HG03159 (cell line): ENCODE data around the gene KRT16.
"Not testable (repeated sequence)": the region's sequence is repeated elsewhere in the genome, so short reads cannot be mapped to it uniquely, and the experiment has no call there.

Experiments
- ATAC-seq: cut with Tn5 transposase; IDR thresholded peaks from one replicate; pipeline ENCODE4 v1.9.1; 2021; ENCODE audit warnings: mild to moderate bottlenecking, moderate library complexity; ENCODE audit not compliant: unreplicated experiment

Gene KRT16

GRCh38 chr17:41617698-41618097 is 5.1 kb upstream of the KRT16 start:
- no peak for ATAC-seq

- ATAC-seq = no peak
Observed at GRCh38 chr17:41617136-41617535, 4.6 kb upstream of the KRT16 start.

- ATAC-seq = not testable (repeated sequence)
Observed at GRCh38 chr17:41616486-41616885, 3.9 kb upstream of the KRT16 start.

GRCh38 chr17:41615454-41615853 is 2.9 kb upstream of the KRT16 start:
- ATAC-seq = no peak

- ATAC-seq = not testable (repeated sequence)
Observed at GRCh38 chr17:41614767-41615166, 2.2 kb upstream of the KRT16 start.

- ATAC-seq = no peak
Observed at GRCh38 chr17:41614098-41614497, 1.5 kb upstream of the KRT16 start.

GRCh38 chr17:41613277-41614082 is 913 bp upstream of the KRT16 start:
- no peak for ATAC-seq

GRCh38 chr17:41610965-41611640 is 1.5 kb downstream of the KRT16 start:
- no peak for ATAC-seq

- not testable (repeated sequence) for ATAC-seq
Observed at GRCh38 chr17:41610061-41610517, 2.5 kb downstream of the KRT16 start.

- ATAC-seq = not testable (repeated sequence)
Observed at GRCh38 chr17:41606930-41607329, 5.6 kb downstream of the KRT16 start.

- no peak for ATAC-seq
Observed at GRCh38 chr17:41602524-41602923, 10.0 kb downstream of the KRT16 start.

GRCh38 chr17:41600318-41600717 is 12.2 kb downstream of the KRT16 start:
- no peak for ATAC-seq

GRCh38 chr17:41599680-41600079 is 12.9 kb downstream of the KRT16 start:
- ATAC-seq = no peak

- ATAC-seq = no peak
Observed at GRCh38 chr17:41595585-41595984, 17.0 kb downstream of the KRT16 start.

- ATAC-seq = no peak
Observed at GRCh38 chr17:41594363-41594915, 18.1 kb downstream of the KRT16 start.

- no peak for ATAC-seq
Observed at GRCh38 chr17:41593306-41593981, 19.1 kb downstream of the KRT16 start.

- no peak for ATAC-seq
Observed at GRCh38 chr17:41592601-41593305, 19.8 kb downstream of the KRT16 start.

- ATAC-seq = no peak
Observed at GRCh38 chr17:41589301-41589700, 23.3 kb downstream of the KRT16 start.

- no peak for ATAC-seq
Observed at GRCh38 chr17:41588126-41588810, 24.3 kb downstream of the KRT16 start.

GRCh38 chr17:41586863-41587495 is 25.6 kb downstream of the KRT16 start, which contains the start of gene KRT14:
TSS of gene KRT14 (minus strand) at chr17:41586895. CDS start at chr17:41586834, 61 bp downstream.
- ATAC-seq = no peak
